ENCODE results near the gene ETS1.
A peak's percentile ranks its signal among the peaks of the same experiment; 100 is the strongest.
"Not testable (repeated sequence)": the region's sequence is repeated elsewhere in the genome, so short reads cannot be mapped to it uniquely, and the experiment has no call there.

The ETS1 gene

GRCh38 chr11:128467610-128468041, 119.7 kb downstream of the ETS1 start:
- peak in 11 of 56 donors; percentile 12 to 69 (median 26) for DNase-seq

GRCh38 chr11:128467041-128467440, 120.3 kb downstream of the ETS1 start:
- DNase-seq: no peak

- DNase-seq: no peak
Measured at GRCh38 chr11:128465946-128466705, 121.2 kb downstream of the ETS1 start.

GRCh38 chr11:128465531-128465930, 121.8 kb downstream of the ETS1 start:
- DNase-seq: no peak

GRCh38 chr11:128464878-128465450, 122.4 kb downstream of the ETS1 start:
- no peak for DNase-seq

DNA sequence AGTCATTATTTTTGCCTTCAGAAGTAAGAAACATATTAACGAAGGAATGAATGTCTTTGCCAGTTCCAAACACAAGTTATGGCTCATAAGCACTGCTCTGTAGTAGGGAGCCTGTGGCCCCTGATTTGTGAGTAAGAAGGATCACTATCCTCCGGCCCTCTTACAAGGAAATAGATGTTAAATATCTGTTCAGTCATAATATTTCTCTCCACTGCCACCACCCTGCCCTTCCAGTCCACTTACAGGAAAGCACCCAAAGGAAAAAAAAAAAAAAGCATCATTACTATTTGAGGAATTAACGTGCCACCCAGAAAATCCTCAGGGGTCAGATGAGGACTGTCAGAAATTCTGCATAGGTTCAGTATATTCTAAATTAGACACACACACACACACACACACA, 123.4 kb downstream of the ETS1 start:
- no peak for DNase-seq

- DNase-seq: no peak
Measured at GRCh38 chr11:128463371-128463829, 124.0 kb downstream of the ETS1 start.

DNA sequence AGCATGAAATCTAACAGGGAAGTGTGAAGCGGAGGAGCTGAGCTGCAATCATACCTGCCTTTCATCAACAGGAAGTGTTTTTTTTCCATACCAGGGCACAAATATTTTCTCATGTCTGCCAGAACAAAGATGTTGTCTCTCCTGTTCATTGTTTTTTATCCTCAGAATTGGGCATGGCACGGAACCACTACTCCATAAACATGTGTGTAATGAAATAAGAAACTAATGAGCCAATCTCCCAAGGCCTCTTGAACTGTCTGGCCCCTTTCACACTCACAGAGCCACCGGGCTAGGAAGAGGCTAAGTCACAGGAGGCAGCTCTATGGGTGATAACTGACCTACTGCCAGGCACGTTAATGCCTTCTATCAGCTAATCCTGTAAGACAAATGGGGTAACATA, 124.4 kb downstream of the ETS1 start:
- no peak for DNase-seq

DNA sequence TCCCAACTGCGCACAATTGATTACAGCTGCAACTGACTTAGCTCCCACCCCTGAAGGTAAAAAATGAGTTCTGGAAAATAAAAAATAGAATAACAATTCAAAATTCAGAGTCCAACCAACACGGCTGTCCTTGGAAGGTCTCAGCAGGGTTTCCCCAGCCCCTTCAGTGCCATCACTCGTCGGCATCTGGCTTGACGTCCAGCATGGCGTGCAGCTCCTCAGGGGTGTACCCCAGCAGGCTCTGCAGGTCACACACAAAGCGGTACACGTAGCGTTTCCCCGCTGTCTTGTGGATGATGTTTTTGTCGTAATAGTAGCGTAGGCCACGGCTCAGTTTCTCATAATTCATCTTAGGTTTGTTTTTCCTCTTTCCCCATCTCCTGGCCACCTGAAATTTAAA, 125.2 kb downstream of the ETS1 start:
- no peak for DNase-seq

DNA sequence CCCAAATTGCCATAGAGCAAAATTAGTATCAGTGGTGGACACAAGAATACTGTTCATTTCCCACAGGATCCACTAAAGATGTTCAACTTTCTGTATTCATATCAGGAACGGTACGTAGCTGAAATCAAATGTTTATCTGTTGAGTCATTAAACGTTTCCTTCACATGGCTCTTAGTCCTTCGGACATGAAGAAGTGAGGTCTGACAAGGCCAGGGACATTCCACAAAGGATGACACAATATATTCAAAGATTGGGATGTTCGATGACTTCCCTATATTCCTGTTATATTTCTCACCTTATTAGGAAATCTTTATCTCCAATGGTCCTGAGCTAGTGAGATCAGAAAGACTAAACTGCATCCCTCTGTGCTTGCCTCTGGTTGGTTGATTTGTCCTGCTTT, 129.0 kb downstream of the ETS1 start:
- DNase-seq: no peak

DNA sequence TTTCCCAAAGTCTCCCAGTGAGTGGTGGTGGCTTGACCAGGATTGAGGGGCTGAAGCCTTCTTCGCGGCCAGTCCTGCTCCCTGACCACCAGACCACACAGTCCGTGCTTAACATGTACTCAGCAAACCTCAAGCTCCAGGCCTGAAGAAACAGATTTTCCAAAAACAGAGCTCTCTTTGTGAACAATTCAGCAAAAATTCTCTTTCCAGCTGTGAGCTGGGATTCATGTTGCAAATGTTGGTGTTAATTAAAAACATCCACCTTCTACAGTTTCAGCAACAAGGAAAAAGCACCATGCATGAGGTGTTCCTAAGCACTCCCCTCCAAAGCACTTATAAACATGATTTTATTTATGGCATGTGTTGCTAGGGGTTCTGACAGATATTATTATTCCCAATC, 129.5 kb downstream of the ETS1 start:
- no peak for DNase-seq

DNA sequence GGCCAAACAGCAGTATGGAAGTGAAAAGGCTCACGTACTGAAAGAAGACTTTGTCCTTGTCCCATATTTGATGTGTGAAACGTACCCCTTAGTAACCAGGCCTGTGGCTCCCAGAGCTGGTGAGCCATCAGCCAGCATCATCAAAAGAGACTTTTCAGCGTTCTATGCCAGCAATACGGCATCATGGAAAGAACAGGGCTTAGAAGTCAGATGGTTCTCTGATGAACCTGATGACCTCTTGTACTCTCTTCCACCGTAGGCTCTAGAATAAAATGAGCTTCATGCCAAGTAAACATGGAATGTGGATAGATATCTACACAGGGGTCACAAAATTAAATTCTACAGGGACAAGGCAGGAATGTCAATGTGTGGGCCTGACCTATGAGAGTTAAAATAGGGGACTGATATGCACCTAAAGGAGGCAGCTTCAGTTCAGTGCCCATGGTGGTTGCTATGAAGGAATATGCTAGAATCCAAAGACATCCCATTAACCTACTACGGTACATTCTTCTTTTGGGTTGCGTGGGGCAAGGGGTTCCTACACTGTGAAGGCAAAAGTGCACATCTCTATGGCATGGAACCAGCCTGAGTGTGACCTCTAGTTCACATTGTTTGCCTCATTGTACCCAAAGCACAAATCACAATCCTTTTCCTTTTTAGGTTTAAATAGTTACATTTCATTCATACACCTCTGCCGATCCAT, 130.6 kb downstream of the ETS1 start:
- no peak for DNase-seq

DNA sequence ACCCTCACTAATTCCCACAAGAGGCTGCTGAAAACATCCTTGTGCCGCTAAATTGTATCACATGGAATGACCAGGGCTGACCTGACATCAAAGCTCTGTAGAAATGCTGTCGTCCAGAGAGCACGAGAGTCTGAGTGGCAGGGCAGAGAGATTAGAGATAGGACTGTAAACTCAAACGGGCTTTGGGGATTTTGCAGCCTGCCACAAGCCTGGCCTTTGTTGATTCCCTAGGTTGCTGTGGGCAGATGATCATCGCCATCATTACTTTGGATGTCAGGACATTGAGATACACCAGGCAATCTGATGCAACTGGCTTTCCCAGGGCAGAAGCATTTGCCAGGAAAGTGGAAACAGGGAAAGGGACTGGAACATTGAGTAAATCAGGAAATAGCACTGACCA, 131.6 kb downstream of the ETS1 start:
- no peak for DNase-seq

- no peak for DNase-seq
Measured at GRCh38 chr11:128453444-128454336, 133.7 kb downstream of the ETS1 start.

GRCh38 chr11:128451652-128452470, 135.5 kb downstream of the ETS1 start:
- DNase-seq: peak in 54 of 56 donors; percentile 13 to 85 (median 64)

- DNase-seq: peak in 7 of 56 donors; percentile 9 to 64 (median 24)
Measured at GRCh38 chr11:128450882-128451651, 136.3 kb downstream of the ETS1 start.

DNA sequence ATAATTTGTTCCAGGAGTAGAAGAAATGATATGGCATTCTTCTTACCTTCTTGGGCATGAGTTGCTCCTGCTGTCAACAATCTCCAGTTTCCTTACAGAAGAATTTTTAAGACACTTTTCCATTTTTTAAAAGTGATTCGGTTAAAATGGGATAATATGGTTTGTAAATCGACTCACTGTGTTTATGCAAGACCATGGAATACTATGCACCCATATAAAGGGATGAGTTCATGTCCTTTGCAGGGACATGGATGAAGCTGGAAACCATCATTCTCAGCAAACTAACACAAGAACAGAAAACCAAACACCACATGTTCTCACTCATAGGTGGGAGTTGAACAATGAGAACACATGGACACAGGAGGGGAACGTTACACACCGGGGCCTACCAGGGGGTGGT, 136.9 kb downstream of the ETS1 start:
- DNase-seq: not testable (repeated sequence)

GRCh38 chr11:128448981-128449713, 138.2 kb downstream of the ETS1 start:
- no peak for DNase-seq
